Epithelial cell of esophagus (primary cell): ENCODE data around the gene TSSK6.

ENCODE experiments used
- DNase-seq: peaks from one replicate; pipeline ENCODE4 v3.0.0; 2010; ENCODE audit warnings: low read depth
- H3K4me3 ChIP-seq: 2 replicates; pipeline ENCODE4 v1.5.1; 2011; ENCODE audit warnings: mild to moderate bottlenecking, low read length, control low read depth
- TF ChIP-seq, protein P1 (sequence below): IDR thresholded peaks from 2 replicates; pipeline ENCODE4 v1.5.1; 2011; ENCODE audit warnings: low read depth, mild to moderate bottlenecking, low read length, control low read depth, inconsistent platforms; ENCODE audit not compliant: insufficient read depth; ENCODE audit errors: missing control alignments

Gene TSSK6

DNA sequence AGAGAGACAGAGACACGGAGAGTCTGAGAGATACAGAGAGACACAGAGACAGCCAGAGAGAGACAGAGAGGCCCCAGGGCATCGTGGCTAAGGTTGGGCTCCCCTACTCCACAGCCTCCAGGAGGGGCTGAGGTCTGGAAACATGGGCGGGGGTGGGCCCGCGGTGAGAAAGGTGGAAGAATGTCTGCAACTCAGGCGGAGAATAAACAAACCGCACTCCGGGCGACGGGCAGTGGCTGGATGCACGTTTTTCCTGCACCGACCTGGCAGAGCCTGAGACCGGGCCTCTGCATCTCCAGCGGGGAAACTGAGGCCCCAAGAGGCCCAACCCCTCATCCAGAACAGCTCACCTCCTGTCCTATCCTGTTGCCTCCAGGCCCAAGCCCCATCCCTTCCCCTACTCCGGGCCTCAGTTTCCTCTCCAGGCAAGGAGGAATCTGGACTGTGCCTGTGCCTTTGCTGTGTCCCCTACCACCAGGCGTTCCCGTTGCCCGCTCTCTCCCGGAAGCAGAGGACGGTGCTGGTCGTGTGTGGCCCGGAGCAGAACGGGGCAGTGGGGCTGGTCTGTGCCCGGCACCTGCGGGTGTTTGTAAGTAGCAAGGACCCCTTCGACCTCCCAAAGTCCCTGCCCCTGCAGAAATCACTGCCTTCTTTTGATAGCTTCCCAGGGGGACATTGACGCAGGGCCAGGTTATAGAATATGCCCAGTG lies 19.4 kb upstream of the TSSK6 start:
- DNase-seq, result no peak
- TF ChIP-seq, protein P1, sequence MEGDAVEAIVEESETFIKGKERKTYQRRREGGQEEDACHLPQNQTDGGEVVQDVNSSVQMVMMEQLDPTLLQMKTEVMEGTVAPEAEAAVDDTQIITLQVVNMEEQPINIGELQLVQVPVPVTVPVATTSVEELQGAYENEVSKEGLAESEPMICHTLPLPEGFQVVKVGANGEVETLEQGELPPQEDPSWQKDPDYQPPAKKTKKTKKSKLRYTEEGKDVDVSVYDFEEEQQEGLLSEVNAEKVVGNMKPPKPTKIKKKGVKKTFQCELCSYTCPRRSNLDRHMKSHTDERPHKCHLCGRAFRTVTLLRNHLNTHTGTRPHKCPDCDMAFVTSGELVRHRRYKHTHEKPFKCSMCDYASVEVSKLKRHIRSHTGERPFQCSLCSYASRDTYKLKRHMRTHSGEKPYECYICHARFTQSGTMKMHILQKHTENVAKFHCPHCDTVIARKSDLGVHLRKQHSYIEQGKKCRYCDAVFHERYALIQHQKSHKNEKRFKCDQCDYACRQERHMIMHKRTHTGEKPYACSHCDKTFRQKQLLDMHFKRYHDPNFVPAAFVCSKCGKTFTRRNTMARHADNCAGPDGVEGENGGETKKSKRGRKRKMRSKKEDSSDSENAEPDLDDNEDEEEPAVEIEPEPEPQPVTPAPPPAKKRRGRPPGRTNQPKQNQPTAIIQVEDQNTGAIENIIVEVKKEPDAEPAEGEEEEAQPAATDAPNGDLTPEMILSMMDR, result no peak
- H3K4me3 ChIP-seq, result no peak overlapping the region

DNA sequence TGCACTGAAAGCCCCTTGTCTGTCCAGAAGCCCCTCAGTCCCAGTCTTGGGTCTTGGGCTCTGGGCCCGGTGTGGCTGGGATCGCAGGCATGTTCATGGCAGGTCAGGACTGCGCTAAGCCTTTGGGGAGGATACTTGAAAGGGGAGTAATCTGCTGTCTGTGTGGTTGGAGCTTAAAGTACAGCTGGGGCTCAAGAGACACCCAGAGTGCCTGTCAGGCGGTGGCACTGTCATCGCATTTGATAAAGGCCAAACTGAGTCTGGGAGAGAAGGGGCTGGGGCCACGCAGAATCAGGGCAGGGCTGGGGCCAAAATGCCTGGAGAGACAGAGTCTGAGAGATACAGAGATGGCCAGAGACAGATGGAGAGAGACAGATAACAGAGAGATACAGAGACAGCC lies 18.5 kb upstream of the TSSK6 start:
- no peak for DNase-seq
- TF ChIP-seq, protein P1, result no peak
- no peak overlapping the region for H3K4me3 ChIP-seq

DNA sequence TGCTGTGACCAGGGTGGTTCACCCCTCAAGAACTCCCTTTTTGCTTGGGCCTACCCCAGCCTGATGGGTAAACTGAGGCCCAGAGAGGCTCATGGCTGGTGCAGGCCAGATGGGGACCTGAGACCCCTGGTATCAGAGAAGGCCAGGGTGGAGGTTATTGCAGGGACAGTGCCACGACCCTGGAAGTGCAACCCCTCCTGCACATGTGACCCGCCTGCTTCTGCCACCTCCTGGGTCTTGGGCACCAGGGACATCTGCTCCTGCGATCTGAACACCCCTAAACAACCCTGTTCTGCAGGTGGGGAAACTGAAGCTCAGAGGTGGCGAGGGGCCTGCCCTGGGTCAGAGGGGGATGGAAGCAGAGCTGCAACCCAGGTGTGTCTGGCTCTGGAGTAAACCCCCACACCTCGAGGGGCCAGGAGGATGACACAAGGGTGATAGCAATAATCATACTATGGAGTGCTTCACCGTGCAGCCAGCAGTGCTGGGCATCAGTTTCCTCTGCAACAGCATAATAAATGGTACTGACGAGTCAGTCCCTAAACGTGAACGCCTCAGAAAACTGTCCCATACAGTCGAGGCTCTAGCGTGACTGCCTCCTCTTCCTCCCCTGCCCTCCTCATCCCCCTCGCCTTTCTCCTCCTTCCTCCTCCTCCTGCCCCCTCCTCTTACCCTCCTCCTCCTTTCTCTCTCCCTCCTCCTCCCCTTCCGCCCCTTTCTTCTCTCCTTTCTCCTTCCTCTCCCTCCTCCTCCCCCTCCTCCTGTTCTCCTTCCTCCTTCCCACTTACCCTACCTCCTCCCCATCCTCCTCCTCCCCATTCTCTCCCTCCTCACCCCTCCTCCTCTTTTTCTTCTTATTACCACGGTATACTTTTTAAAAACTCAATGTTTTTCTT lies 17.7 kb upstream of the TSSK6 start:
- no peak for DNase-seq
- TF ChIP-seq, protein P1, result no peak
- H3K4me3 ChIP-seq, result no peak overlapping the region

DNA sequence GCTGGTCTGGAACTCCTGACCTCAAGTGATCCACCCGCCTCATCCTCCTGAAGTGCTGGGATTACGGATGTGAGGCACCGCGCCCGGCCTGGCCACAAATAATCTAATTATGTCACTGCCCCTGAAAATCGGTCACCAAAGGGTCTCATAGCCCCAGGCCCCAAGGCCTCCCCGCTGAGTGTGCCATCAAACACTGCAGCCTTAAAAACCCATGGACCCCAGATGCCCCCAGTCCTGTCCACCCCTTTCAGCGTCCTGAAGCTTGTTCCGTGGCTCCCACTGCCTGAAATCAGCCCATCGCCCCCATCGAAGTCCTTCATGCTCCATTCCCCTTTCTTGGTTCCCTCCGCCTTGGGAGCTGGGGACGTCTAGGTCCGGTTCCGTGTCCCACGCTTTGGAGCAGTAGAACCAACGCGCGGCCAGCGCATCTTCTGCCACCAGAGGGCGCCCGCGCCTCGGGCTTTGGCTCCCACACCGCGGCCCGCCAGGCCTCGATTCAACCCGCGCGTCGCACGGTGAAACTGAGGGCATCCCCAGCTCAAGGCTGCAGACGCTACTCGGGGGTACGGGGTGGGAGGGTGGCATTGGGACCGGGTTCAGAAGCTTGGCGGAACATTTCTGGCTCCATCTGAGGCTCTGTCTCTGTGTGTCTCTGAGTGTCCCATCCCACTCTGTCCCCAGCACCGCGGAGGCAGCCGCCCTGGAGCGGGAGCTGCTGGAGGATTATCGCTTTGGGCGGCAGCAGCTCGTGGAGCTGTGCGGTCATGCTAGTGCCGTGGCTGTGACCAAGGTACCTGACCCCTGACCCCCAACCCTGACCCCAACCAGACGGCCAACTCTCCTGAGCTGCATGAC lies 16.8 kb upstream of the TSSK6 start:
- no peak overlapping the region for H3K4me3 ChIP-seq
- TF ChIP-seq, protein P1, result peak; percentile 91
- peak; percentile 66 for DNase-seq

DNA sequence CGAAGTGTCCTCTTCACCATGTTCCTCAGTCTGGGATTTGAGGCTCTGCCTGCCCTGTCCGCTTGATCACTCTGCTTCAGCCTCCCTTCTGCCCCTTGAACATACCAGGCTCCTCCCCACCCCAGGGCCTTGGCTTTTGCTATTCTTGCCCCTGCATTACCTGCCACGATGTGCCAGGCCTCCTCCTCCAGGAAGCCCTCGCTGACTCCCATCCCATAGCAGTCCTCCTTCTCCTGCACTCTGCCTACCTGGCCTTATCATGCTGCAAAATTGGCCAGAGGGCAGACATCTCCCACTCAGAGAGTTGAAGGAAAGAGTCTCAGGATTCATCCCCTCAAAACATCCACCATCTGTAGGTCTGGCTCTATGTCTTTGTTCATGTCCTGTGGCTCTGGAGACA lies 15.5 kb upstream of the TSSK6 start:
- no peak overlapping the region for H3K4me3 ChIP-seq
- TF ChIP-seq, protein P1, result no peak
- no peak for DNase-seq

DNA sequence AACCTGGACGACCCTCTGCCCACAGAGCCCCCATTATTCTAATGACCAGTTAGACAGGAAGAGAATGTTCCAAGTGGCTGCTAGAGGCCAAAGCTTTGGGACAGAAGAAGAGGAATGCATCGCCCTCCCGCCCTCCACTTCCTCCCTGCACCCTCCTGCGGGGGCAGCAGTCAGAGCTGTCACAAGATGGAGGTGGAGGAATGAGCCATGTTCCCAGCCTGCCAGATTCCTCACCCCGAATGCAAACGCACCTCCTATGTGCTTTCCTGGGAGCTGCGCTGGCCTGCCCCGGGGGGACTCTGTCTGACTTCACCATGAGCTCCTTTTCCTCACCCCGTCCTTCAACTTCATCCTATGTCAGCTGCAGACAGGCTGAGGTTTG lies 15.1 kb upstream of the TSSK6 start:
- TF ChIP-seq, protein P1, result no peak
- no peak for DNase-seq
- H3K4me3 ChIP-seq, result no peak overlapping the region
